HepG2 (cell line): ENCODE measurements around the gene TBC1D20. TPM values are rescaled to one million over a fixed set of nuclear protein-coding genes. Genes with fewer than 3 reads are reported as not detected.

Source experiments
- AHDC1 ChIP-seq: sonication (generic); formaldehyde crosslinking; IDR thresholded peaks from 2 replicates; pipeline ENCODE4 v1.5.1; 2020; ENCODE audit warnings: mild to moderate bottlenecking, missing genetic modification reagents, borderline replicate concordance
- FOXJ3 ChIP-seq: sonication (generic); formaldehyde crosslinking; IDR thresholded peaks from 2 replicates; pipeline ENCODE4 v1.4.0; 2020; ENCODE audit warnings: missing genetic modification reagents, mild to moderate bottlenecking, borderline replicate concordance
- HOXA3 ChIP-seq: sonication (generic); formaldehyde crosslinking; IDR thresholded peaks from 2 replicates; pipeline ENCODE4 v1.5.0; 2020; ENCODE audit warnings: missing genetic modification reagents
- NCOA2 ChIP-seq: sonication (generic); formaldehyde crosslinking; IDR thresholded peaks from 2 replicates; pipeline ENCODE4 v1.8.0; 2022; ENCODE audit warnings: inconsistent platforms
- NR2C2 ChIP-seq: sonication (generic); formaldehyde crosslinking; IDR thresholded peaks from 2 replicates; pipeline ENCODE4 v1.4.0; 2020; ENCODE audit warnings: missing genetic modification reagents, mild to moderate bottlenecking, moderate library complexity, borderline replicate concordance
- PAX8 ChIP-seq: sonication (generic); formaldehyde crosslinking; IDR thresholded peaks from 2 replicates; pipeline ENCODE4 v1.8.0; 2022; ENCODE audit warnings: mild to moderate bottlenecking, missing genetic modification reagents, borderline replicate concordance
- PREB ChIP-seq: sonication (generic); formaldehyde crosslinking; IDR thresholded peaks from 2 replicates; pipeline ENCODE4 v1.4.0; 2020; ENCODE audit warnings: missing genetic modification reagents
- SMARCE1 ChIP-seq: fragments of 450-650 bp; IDR thresholded peaks from 2 replicates; pipeline ENCODE4 v1.6.1; 2017; ENCODE audit warnings: borderline replicate concordance
- SOX13 ChIP-seq, 3 experiments: fragments of 450-650 bp in 1 of 3; sonication (generic) in 1 of 3; formaldehyde crosslinking in 1 of 3; IDR thresholded peaks in 2 of 3; conservative IDR thresholded peaks in 1 of 3; 2 replicates each; pipeline versions ENCODE4 v1.5.0 to v1.6.1; 2016 to 2020; ENCODE audit warnings: antibody characterized with exemption in 1 of 3, mild to moderate bottlenecking in 1 of 3, missing compliant biosample characterization in 1 of 3, missing genetic modification reagents in 1 of 3, moderate library complexity in 1 of 3
- TP53 ChIP-seq: sonication (generic); formaldehyde crosslinking; conservative IDR thresholded peaks from 2 replicates; pipeline ENCODE4 v1.4.0; 2020; ENCODE audit warnings: missing genetic modification reagents
- XRCC5 ChIP-seq: fragments of 200-400 bp; formaldehyde crosslinking; optimal IDR thresholded peaks from 2 replicates; pipeline ENCODE3; 2017; ENCODE audit warnings: mild to moderate bottlenecking, low read length
- ZBTB33 ChIP-seq: sonication (generic); formaldehyde crosslinking; IDR thresholded peaks from 2 replicates; pipeline ENCODE4 v1.4.0; 2020; ENCODE audit warnings: missing genetic modification reagents
- ZBTB7B ChIP-seq: sonication (generic); formaldehyde crosslinking; IDR thresholded peaks from 2 replicates; pipeline ENCODE4 v1.4.0; 2020; ENCODE audit warnings: missing genetic modification reagents
- ZFAT ChIP-seq: sonication (generic); formaldehyde crosslinking; conservative IDR thresholded peaks from 2 replicates; pipeline ENCODE4 v1.8.1; 2023; ENCODE audit warnings: missing genetic modification reagents, inconsistent platforms
- ZNF441 ChIP-seq: sonication (generic); formaldehyde crosslinking; IDR thresholded peaks from 2 replicates; pipeline ENCODE4 v1.7.0; 2021; ENCODE audit warnings: missing genetic modification reagents, borderline replicate concordance
- ZNF800 ChIP-seq: sonication (generic); formaldehyde crosslinking; IDR thresholded peaks from 2 replicates; pipeline ENCODE4 v1.4.0; 2020; ENCODE audit warnings: missing genetic modification reagents
- ZSCAN30 ChIP-seq: sonication (generic); formaldehyde crosslinking; IDR thresholded peaks from 2 replicates; pipeline ENCODE4 v1.5.0; 2020; ENCODE audit warnings: mild to moderate bottlenecking, missing genetic modification reagents
- polyA plus RNA-seq, 8 experiments: library from polyadenylated mRNA; depleted of rRNA in 3 of 8; stranded (reverse) in 7 of 8; unstranded in 1 of 8; fragments of >200 nt; fragmentation: Illumina TruSeq in 4 of 8; extraction: Trizol in 4 of 8; gene quantifications; 2 replicates each; pipeline versions ENCODE4 v1.2.1 to v1.2.3, GENCODE V29; 2011 to 2016; ENCODE audit warnings: low read depth in 4 of 8, missing spikeins in 1 of 8, mixed read lengths in 1 of 8; ENCODE audit not compliant: insufficient read depth in 1 of 8
- total RNA-seq, 5 experiments: library from RNA; depleted of rRNA; stranded (reverse); fragments of >200 nt; fragmentation: Illumina TruSeq; extraction: Trizol; gene quantifications; 2 replicates each; pipeline ENCODE4 v1.2.3, GENCODE V29; 2016; ENCODE audit warnings: low read depth in 1 of 5

Gene TBC1D20
- total and polyA plus RNA-seq, 2 of the 13 experiments (the other 11 are each of a cell fraction or from before 2014, with no cell fraction given), result 36.6 to 47.1 TPM

GRCh38 chr20:407953-408842, 54.1 kb downstream of the TBC1D20 start, which contains the start of gene RBCK1 (continued):
- 0 out of 2 replicates have a peak, but pooled peaks have one; percentile 55 for TF ChIP-seq FOXJ3 (CRISPR knock-in tag)
- TF ChIP-seq PAX8 (CRISPR knock-in tag), result no peak; the same call in 1 of the 2 replicates
- no peak for TF ChIP-seq XRCC5
- no peak; the same call in 1 of the 2 replicates for TF ChIP-seq TP53 (CRISPR knock-in tag)
- 0 out of 2 replicates have a peak, but pooled peaks have one; percentile 26 for TF ChIP-seq HOXA3
- TF ChIP-seq ZBTB33 (CRISPR knock-in tag), result no peak
- peak; percentile 41 for TF ChIP-seq NR2C2 (CRISPR knock-in tag)
- no peak for TF ChIP-seq ZNF800
- no peak for TF ChIP-seq SMARCE1
- TF ChIP-seq SOX13 (IDR thresholded peaks at IDR 0.05), result no peak
- peak in 1 of 2 experiments; percentile 76; a peak in 2 of 4 replicates for TF ChIP-seq SOX13 (CRISPR knock-in tag; conservative IDR thresholded peaks at IDR 0.05 in 1 of 2, IDR thresholded peaks at IDR 0.05 in 1 of 2)
- TF ChIP-seq NCOA2, result no peak
- TF ChIP-seq PREB (CRISPR knock-in tag), result peak; percentile 88; the same call in 1 of the 2 replicates
- TF ChIP-seq AHDC1, result 0 out of 2 replicates have a peak, but pooled peaks have one; percentile 34
- TF ChIP-seq ZSCAN30 (CRISPR knock-in tag), result no peak; the same call in 1 of the 2 replicates
- peak; percentile 26; the same call in 1 of the 2 replicates for TF ChIP-seq ZBTB7B (CRISPR knock-in tag)
- peak; percentile 28; the same call in 1 of the 2 replicates for TF ChIP-seq ZNF441
- TF ChIP-seq ZFAT, result no peak; the same call in 1 of the 2 replicates
